ENCODE data around the gene OST4.

GRCh38 chr2:27076323-27076722 is 4.9 kb upstream of the OST4 start:
- TF ChIP-seq CTCF (IDR thresholded peaks at IDR 0.05; ENCODE audit: low read length) (no peak), EZH2 (optimal IDR thresholded peaks at IDR 0.05; ENCODE audit: low read depth, low read length) (no peak)
